GM12878 (cell line): ENCODE measurements around the gene LDB2. TPM values are rescaled to one million over a fixed set of nuclear protein-coding genes. Genes with fewer than 3 reads are reported as not detected.

Experiments used
- ATAC-seq: fragments of 200-7000 bp; cut with Tn5 transposase; 3 replicates; pipeline ENCODE4 v1.9.1; 2020; ENCODE audit warnings: mild to moderate bottlenecking, moderate library complexity
- BruUV-seq: library from RNA; stranded (reverse); fragments of 400-500 nt; replicated peaks from 2 replicates; lab custom pipeline; 2021; lab: Mats Ljungman, UMichigan
- CTCF ChIA-PET: fragments of 300-600 bp; sonication (Branson Sonifier 250); formaldehyde crosslinking; extraction: SDS; loops from one replicate; lab custom pipeline; 2021; ENCODE audit warnings: inconsistent platforms; lab: Yijun Ruan, JAX
- POLR2A ChIA-PET: fragments of 350-600 bp; formaldehyde crosslinking; extraction: SDS; loops from one replicate; lab custom pipeline; 2021; ENCODE audit warnings: inconsistent platforms; lab: Charles Lee
- RAD21 ChIA-PET: fragments of 300-600 bp; sonication (Branson Sonifier 250); formaldehyde crosslinking; loops from one replicate; lab custom pipeline; 2023; ENCODE audit warnings: antibody characterized with exemption; ENCODE audit not compliant: unreplicated experiment; lab: Charles Lee
- SMC1A ChIA-PET: fragments of 300-600 bp; sonication (Branson Sonifier 250); formaldehyde crosslinking; loops from one replicate; lab custom pipeline; 2023; ENCODE audit not compliant: unreplicated experiment, uncharacterized antibody; lab: Charles Lee
- DNase-seq: peaks from one replicate; pipeline ENCODE4 v3.0.0-alpha.2; 2011; ENCODE audit warnings: low read depth, low spot score
- FAIRE-seq: peaks from 3 replicates; lab custom pipeline; 2011; peaks lifted over from hg19 to GRCh38; lab: Jason Lieb, UNC
- H2AFZ ChIP-seq: 2 replicates; pipeline ENCODE4 v1.6.0; 2011; ENCODE audit warnings: low read depth, low read length, control low read depth; ENCODE audit not compliant: control insufficient read depth
- H3K27ac ChIP-seq: 2 replicates; pipeline ENCODE4 v1.5.1; 2011; ENCODE audit warnings: control low read depth; ENCODE audit not compliant: control insufficient read depth, insufficient read depth
- H3K27me3 ChIP-seq, 2 experiments: replicated peaks in 1 of 2; 2 replicates each; pipeline versions ENCODE4 v1.6.0 to v1.6.1; 2011; ENCODE audit warnings: low read length in 1 of 2; ENCODE audit not compliant: control insufficient read depth in 2 of 2, insufficient read depth in 2 of 2
- H3K36me3 ChIP-seq, 2 experiments: 2 replicates each; pipeline ENCODE4 v1.5.1; 2011; ENCODE audit warnings: low read length in 1 of 2; ENCODE audit not compliant: control insufficient read depth in 2 of 2, insufficient read depth in 2 of 2
- H3K4me1 ChIP-seq: 2 replicates; pipeline ENCODE4 v1.6.1; 2011; ENCODE audit warnings: mild to moderate bottlenecking, low read length, moderate library complexity, mixed read lengths; ENCODE audit not compliant: control insufficient read depth, insufficient read depth
- H3K4me2 ChIP-seq: 2 replicates; pipeline ENCODE4 v1.6.0; 2011; ENCODE audit warnings: control low read depth; ENCODE audit not compliant: control insufficient read depth, insufficient read depth
- H3K4me3 ChIP-seq: fragments of 200-600 bp; sonication (generic); 2 replicates; pipeline ENCODE4 v1.5.1; 2016
- H3K79me2 ChIP-seq: 2 replicates; pipeline ENCODE4 v1.6.0; 2011; ENCODE audit warnings: low read length; ENCODE audit not compliant: control insufficient read depth, insufficient read depth
- H3K9ac ChIP-seq: 2 replicates; pipeline ENCODE4 v1.8.0; 2011; ENCODE audit warnings: low read length, control low read depth, mixed read lengths; ENCODE audit not compliant: control insufficient read depth, insufficient read depth
- H3K9me3 ChIP-seq: replicated peaks from 3 replicates; pipeline ENCODE4 v1.5.1; 2011; ENCODE audit warnings: mild to moderate bottlenecking, low read length; ENCODE audit not compliant: control insufficient read depth, insufficient read depth
- H4K20me1 ChIP-seq: 2 replicates; pipeline ENCODE4 v1.6.0; 2011; ENCODE audit not compliant: control insufficient read depth, insufficient read depth
- ATF7 ChIP-seq: fragments of 450-650 bp; IDR thresholded peaks from 2 replicates; pipeline ENCODE4 v1.6.1; 2016; ENCODE audit warnings: low read depth, mild to moderate bottlenecking
- BMI1 ChIP-seq: fragments of 450-650 bp; IDR thresholded peaks from 2 replicates; pipeline ENCODE4 v1.6.1; 2016; ENCODE audit warnings: mild to moderate bottlenecking, moderate library complexity, borderline replicate concordance
- CBFB ChIP-seq: IDR thresholded peaks from 2 replicates; pipeline ENCODE4 v1.6.1; 2016; ENCODE audit warnings: antibody characterized with exemption, low read depth
- CBX5 ChIP-seq: sonication (generic); IDR thresholded peaks from 2 replicates; pipeline ENCODE4 v1.6.1; 2016; ENCODE audit warnings: low read depth, moderate library complexity, mild to moderate bottlenecking, inconsistent platforms
- CHD2 ChIP-seq: IDR thresholded peaks from 2 replicates; pipeline ENCODE4 v1.6.1; 2011; ENCODE audit warnings: low read depth, low read length, improper control_type of control experiment, borderline replicate concordance
- HCFC1 ChIP-seq: fragments of 150-350 bp; IDR thresholded peaks from 2 replicates; pipeline ENCODE4 v1.6.1; 2014; ENCODE audit warnings: low read length
- HDAC2 ChIP-seq: fragments of 200-600 bp; sonication (generic); IDR thresholded peaks from 2 replicates; pipeline ENCODE4 v1.6.1; 2017
- JUNB ChIP-seq: IDR thresholded peaks from 2 replicates; pipeline ENCODE4 v1.6.1; 2016; ENCODE audit warnings: antibody characterized with exemption, mild to moderate bottlenecking
- NFYA ChIP-seq: IDR thresholded peaks from 2 replicates; pipeline ENCODE4 v1.6.1; 2011; ENCODE audit warnings: low read depth, mild to moderate bottlenecking, low read length, improper control_type of control experiment, borderline replicate concordance
- RBBP5 ChIP-seq: fragments of 200-600 bp; sonication (generic); conservative IDR thresholded peaks from 2 replicates; pipeline ENCODE4 v1.6.1; 2016
- SMARCA5 ChIP-seq: fragments of 450-650 bp; IDR thresholded peaks from 2 replicates; pipeline ENCODE4 v1.6.1; 2017; ENCODE audit warnings: mild to moderate bottlenecking
- SREBF1 ChIP-seq: IDR thresholded peaks from 2 replicates; pipeline ENCODE4 v1.6.1; 2012; ENCODE audit warnings: mild to moderate bottlenecking, low read length
- WRNIP1 ChIP-seq: IDR thresholded peaks from 2 replicates; pipeline ENCODE4 v1.6.1; 2011; ENCODE audit warnings: low read depth, low read length, improper control_type of control experiment, borderline replicate concordance
- YY1 ChIP-seq: IDR thresholded peaks from 2 replicates; pipeline ENCODE4 v1.6.1; 2011; ENCODE audit warnings: low read depth, mild to moderate bottlenecking, low read length
- ZNF274 ChIP-seq: IDR thresholded peaks from one replicate; pipeline ENCODE4 v1.8.0; 2011; ENCODE audit not compliant: insufficient read length, insufficient read depth
- ZNF622 ChIP-seq: fragments of 450-650 bp; IDR thresholded peaks from 2 replicates; pipeline ENCODE4 v1.6.1; 2017; ENCODE audit warnings: mild to moderate bottlenecking, inconsistent platforms
- WGBS: methylation state at CpG from one replicate; pipeline ENCODE4 v1.1.6; 2016; ENCODE audit warnings: low lambda C conversion rate; ENCODE audit not compliant: insufficient replicate concordance, insufficient coverage; ENCODE audit errors: missing lambda C conversion rate; 5-methylcytosine and 5-hydroxymethylcytosine counted together
- in situ Hi-C: fragments of 300-500 bp; cut with MboI; formaldehyde crosslinking; loops from 9 replicates; pipeline ENCODE4 v1.14.3; 2018; ENCODE audit warnings: mixed read lengths
- intact Hi-C: fragments of 100-400 bp; cut with micrococcal nuclease; formaldehyde crosslinking; loops from one replicate; pipeline ENCODE4 v1.14.2; 2022; ENCODE audit not compliant: unreplicated experiment
- polyA plus RNA-seq, 11 experiments: library from polyadenylated mRNA; depleted of rRNA in 4 of 11; unstranded in 6 of 11; stranded (reverse) in 5 of 11; fragments of >200 nt; fragmentation: Nextera tagmentation in 4 of 11; fragmentation: Illumina TruSeq in 1 of 11; extraction: Ambion mirVana in 4 of 11; extraction: Trizol in 1 of 11; gene quantifications; 1 replicate in 1 of 11; 2 replicates in 10 of 11; pipeline versions ENCODE4 v1.2.1 to v1.2.3, GENCODE V29; 2011 to 2016; ENCODE audit warnings: inconsistent platforms in 2 of 11, missing spikeins in 2 of 11, low read depth in 1 of 11
- total RNA-seq, 4 experiments: library from RNA; depleted of rRNA in 3 of 4; stranded (reverse); fragments of >200 nt in 3 of 4; fragmentation: Illumina TruSeq in 1 of 4; extraction: Trizol in 1 of 4; gene quantifications; 2 replicates each; pipeline versions ENCODE4 v1.2.1 to v1.2.3, GENCODE V29; 2013 to 2021
- TF ChIP-seq, protein P1 (sequence below): IDR thresholded peaks from 2 replicates; pipeline ENCODE4 v1.6.1; 2012; ENCODE audit warnings: low read length, inconsistent platforms
- TF ChIP-seq, protein P2 (sequence below): fragments of 450-650 bp; IDR thresholded peaks from 2 replicates; pipeline ENCODE4 v1.6.1; 2017; ENCODE audit warnings: borderline replicate concordance
- TF ChIP-seq, protein P3 (sequence below): fragments of 450-650 bp; IDR thresholded peaks from 2 replicates; pipeline ENCODE4 v1.6.1; 2016; ENCODE audit warnings: mild to moderate bottlenecking
- TF ChIP-seq, protein P4 (sequence below): fragments of 450-650 bp; IDR thresholded peaks from 2 replicates; pipeline ENCODE4 v1.6.1; 2014; ENCODE audit warnings: mild to moderate bottlenecking

Gene LDB2
- total and polyA plus RNA-seq, 10 of the 15 experiments (the other 5 are each of a cell fraction or from before 2014, with no cell fraction given), result 0.15 TPM; not detected in 9

DNA sequence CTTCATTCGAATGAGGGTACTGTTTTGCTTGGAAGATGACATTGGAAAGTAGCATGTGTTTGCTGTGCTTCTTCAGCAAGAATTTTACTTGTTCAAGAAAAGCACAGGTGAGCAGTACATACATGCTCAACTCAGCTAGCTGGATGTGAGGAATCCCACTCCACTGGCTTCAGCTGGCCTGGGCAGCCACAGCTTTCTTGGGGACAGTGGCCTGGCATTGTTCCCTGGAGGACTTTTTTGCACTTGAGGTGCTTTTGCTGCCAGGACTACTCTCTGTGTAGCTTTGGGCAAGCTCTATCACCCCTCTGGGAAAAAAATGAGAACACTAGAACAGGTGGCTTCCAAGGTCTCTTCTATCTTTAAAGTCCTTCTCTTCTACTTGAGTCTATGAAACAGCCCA is 184.3 kb downstream of the LDB2 start (continued):
- no peak for TF ChIP-seq ATF7
- TF ChIP-seq, protein P1, sequence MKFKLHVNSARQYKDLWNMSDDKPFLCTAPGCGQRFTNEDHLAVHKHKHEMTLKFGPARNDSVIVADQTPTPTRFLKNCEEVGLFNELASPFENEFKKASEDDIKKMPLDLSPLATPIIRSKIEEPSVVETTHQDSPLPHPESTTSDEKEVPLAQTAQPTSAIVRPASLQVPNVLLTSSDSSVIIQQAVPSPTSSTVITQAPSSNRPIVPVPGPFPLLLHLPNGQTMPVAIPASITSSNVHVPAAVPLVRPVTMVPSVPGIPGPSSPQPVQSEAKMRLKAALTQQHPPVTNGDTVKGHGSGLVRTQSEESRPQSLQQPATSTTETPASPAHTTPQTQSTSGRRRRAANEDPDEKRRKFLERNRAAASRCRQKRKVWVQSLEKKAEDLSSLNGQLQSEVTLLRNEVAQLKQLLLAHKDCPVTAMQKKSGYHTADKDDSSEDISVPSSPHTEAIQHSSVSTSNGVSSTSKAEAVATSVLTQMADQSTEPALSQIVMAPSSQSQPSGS, result no peak
- TF ChIP-seq HDAC2, result no peak
- no peak for TF ChIP-seq HCFC1
- no peak for TF ChIP-seq CBFB
- TF ChIP-seq RBBP5, result no peak
- no peak for TF ChIP-seq YY1
- no peak for TF ChIP-seq ZNF274
- TF ChIP-seq SMARCA5, result no peak
- TF ChIP-seq, protein P2, sequence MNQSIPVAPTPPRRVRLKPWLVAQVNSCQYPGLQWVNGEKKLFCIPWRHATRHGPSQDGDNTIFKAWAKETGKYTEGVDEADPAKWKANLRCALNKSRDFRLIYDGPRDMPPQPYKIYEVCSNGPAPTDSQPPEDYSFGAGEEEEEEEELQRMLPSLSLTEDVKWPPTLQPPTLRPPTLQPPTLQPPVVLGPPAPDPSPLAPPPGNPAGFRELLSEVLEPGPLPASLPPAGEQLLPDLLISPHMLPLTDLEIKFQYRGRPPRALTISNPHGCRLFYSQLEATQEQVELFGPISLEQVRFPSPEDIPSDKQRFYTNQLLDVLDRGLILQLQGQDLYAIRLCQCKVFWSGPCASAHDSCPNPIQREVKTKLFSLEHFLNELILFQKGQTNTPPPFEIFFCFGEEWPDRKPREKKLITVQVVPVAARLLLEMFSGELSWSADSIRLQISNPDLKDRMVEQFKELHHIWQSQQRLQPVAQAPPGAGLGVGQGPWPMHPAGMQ, result no peak

DNA sequence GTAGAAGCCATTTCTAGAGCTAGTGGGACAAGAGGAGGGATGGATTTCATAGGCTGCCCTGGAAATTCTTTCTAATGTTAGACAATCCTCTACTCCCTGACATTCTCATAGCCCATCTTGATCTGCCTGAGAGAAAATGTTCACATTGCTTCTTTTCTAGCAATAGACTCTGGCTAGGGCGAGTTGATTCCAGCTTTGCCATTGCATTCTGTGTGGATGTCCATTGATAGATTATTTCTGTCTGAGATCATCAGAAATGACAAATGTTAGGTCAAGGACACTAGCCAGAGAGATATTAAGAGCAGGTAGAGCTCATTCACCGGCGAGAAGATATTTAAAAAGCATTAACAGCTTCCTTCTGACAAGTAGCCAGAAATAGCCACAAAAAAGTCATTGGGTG is 184.7 kb downstream of the LDB2 start:
- in situ Hi-C loops (no loop called here), intact Hi-C loops (no loop called here)
- TF ChIP-seq CBX5 (no peak), JUNB (no peak), NFYA (no peak), WRNIP1 (no peak), BMI1 (no peak), CHD2 (no peak), SREBF1 (no peak), ZNF622 (no peak)
- TF ChIP-seq, protein P3, sequence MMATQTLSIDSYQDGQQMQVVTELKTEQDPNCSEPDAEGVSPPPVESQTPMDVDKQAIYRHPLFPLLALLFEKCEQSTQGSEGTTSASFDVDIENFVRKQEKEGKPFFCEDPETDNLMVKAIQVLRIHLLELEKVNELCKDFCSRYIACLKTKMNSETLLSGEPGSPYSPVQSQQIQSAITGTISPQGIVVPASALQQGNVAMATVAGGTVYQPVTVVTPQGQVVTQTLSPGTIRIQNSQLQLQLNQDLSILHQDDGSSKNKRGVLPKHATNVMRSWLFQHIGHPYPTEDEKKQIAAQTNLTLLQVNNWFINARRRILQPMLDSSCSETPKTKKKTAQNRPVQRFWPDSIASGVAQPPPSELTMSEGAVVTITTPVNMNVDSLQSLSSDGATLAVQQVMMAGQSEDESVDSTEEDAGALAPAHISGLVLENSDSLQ, result no peak
- TF ChIP-seq, protein P4, sequence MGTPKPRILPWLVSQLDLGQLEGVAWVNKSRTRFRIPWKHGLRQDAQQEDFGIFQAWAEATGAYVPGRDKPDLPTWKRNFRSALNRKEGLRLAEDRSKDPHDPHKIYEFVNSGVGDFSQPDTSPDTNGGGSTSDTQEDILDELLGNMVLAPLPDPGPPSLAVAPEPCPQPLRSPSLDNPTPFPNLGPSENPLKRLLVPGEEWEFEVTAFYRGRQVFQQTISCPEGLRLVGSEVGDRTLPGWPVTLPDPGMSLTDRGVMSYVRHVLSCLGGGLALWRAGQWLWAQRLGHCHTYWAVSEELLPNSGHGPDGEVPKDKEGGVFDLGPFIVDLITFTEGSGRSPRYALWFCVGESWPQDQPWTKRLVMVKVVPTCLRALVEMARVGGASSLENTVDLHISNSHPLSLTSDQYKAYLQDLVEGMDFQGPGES, result no peak

More for the DNA sequence above, 184.7 kb downstream of the LDB2 start:
- Histone ChIP-seq H4K20me1 (no peaks in the 10 kb centered on the region), H3K4me1 (no peaks in the 10 kb centered on the region), H3K4me2 (no peak overlapping the region), H3K9ac (no peak overlapping the region), H3K27me3 (no peaks in the 10 kb centered on the region), H3K9me3 (no peaks in the 10 kb centered on the region), H3K79me2 (no peaks in the 10 kb centered on the region), H3K27ac (no peak overlapping the region), H3K36me3 (no peaks in the 10 kb centered on the region), H2AFZ (no peak overlapping the region), H3K4me3 (no peak overlapping the region)
- ATAC-seq (no peak), DNase-seq (no peak), FAIRE-seq (no peak)
- ChIA-PET SMC1A (no interaction called here), RAD21 (no interaction called here), POLR2A (no interaction called here), CTCF (no interaction called here)
- BruUV-seq, result no TSS peak
- WGBS, result 22% methylated on average over 3 of the region's 3 CpGs
